GM12878 (cell line): ENCODE results near the gene DPH6. TPM values are rescaled to one million over a fixed set of nuclear protein-coding genes. Genes with fewer than 3 reads are reported as not detected.

ENCODE experiments used
- ATAC-seq: fragments of 200-7000 bp; cut with Tn5 transposase; 3 replicates; pipeline ENCODE4 v1.9.1; 2020; ENCODE audit warnings: mild to moderate bottlenecking, moderate library complexity
- BruUV-seq: library from RNA; stranded (reverse); fragments of 400-500 nt; replicated peaks from 2 replicates; lab custom pipeline; 2021; lab: Mats Ljungman, UMichigan
- CTCF ChIA-PET: fragments of 300-600 bp; sonication (Branson Sonifier 250); formaldehyde crosslinking; extraction: SDS; loops from one replicate; lab custom pipeline; 2021; ENCODE audit warnings: inconsistent platforms; lab: Yijun Ruan, JAX
- POLR2A ChIA-PET: fragments of 350-600 bp; formaldehyde crosslinking; extraction: SDS; loops from one replicate; lab custom pipeline; 2021; ENCODE audit warnings: inconsistent platforms; lab: Charles Lee
- RAD21 ChIA-PET: fragments of 300-600 bp; sonication (Branson Sonifier 250); formaldehyde crosslinking; loops from one replicate; lab custom pipeline; 2023; ENCODE audit warnings: antibody characterized with exemption; ENCODE audit not compliant: unreplicated experiment; lab: Charles Lee
- SMC1A ChIA-PET: fragments of 300-600 bp; sonication (Branson Sonifier 250); formaldehyde crosslinking; loops from one replicate; lab custom pipeline; 2023; ENCODE audit not compliant: unreplicated experiment, uncharacterized antibody; lab: Charles Lee
- DNase-seq: peaks from one replicate; pipeline ENCODE4 v3.0.0-alpha.2; 2011; ENCODE audit warnings: low read depth, low spot score
- FAIRE-seq: peaks from 3 replicates; lab custom pipeline; 2011; peaks lifted over from hg19 to GRCh38; lab: Jason Lieb, UNC
- H2AFZ ChIP-seq: 2 replicates; pipeline ENCODE4 v1.6.0; 2011; ENCODE audit warnings: low read depth, low read length, control low read depth; ENCODE audit not compliant: control insufficient read depth
- H3K27ac ChIP-seq: 2 replicates; pipeline ENCODE4 v1.5.1; 2011; ENCODE audit warnings: control low read depth; ENCODE audit not compliant: control insufficient read depth, insufficient read depth
- H3K27me3 ChIP-seq, 2 experiments: replicated peaks in 1 of 2; 2 replicates each; pipeline versions ENCODE4 v1.6.0 to v1.6.1; 2011; ENCODE audit warnings: low read length in 1 of 2; ENCODE audit not compliant: control insufficient read depth in 2 of 2, insufficient read depth in 2 of 2
- H3K36me3 ChIP-seq, 2 experiments: 2 replicates each; pipeline ENCODE4 v1.5.1; 2011; ENCODE audit warnings: low read length in 1 of 2; ENCODE audit not compliant: control insufficient read depth in 2 of 2, insufficient read depth in 2 of 2
- H3K4me1 ChIP-seq: 2 replicates; pipeline ENCODE4 v1.6.1; 2011; ENCODE audit warnings: mild to moderate bottlenecking, low read length, moderate library complexity, mixed read lengths; ENCODE audit not compliant: control insufficient read depth, insufficient read depth
- H3K4me2 ChIP-seq: 2 replicates; pipeline ENCODE4 v1.6.0; 2011; ENCODE audit warnings: control low read depth; ENCODE audit not compliant: control insufficient read depth, insufficient read depth
- H3K4me3 ChIP-seq: fragments of 200-600 bp; sonication (generic); 2 replicates; pipeline ENCODE4 v1.5.1; 2016
- H3K79me2 ChIP-seq: 2 replicates; pipeline ENCODE4 v1.6.0; 2011; ENCODE audit warnings: low read length; ENCODE audit not compliant: control insufficient read depth, insufficient read depth
- H3K9ac ChIP-seq: 2 replicates; pipeline ENCODE4 v1.8.0; 2011; ENCODE audit warnings: low read length, control low read depth, mixed read lengths; ENCODE audit not compliant: control insufficient read depth, insufficient read depth
- H3K9me3 ChIP-seq: replicated peaks from 3 replicates; pipeline ENCODE4 v1.5.1; 2011; ENCODE audit warnings: mild to moderate bottlenecking, low read length; ENCODE audit not compliant: control insufficient read depth, insufficient read depth
- H4K20me1 ChIP-seq: 2 replicates; pipeline ENCODE4 v1.6.0; 2011; ENCODE audit not compliant: control insufficient read depth, insufficient read depth
- BCLAF1 ChIP-seq: fragments of 450-650 bp; IDR thresholded peaks from 2 replicates; pipeline ENCODE4 v1.6.1; 2017; ENCODE audit warnings: antibody characterized with exemption, mild to moderate bottlenecking, moderate library complexity
- CBX3 ChIP-seq: fragments of 200-600 bp; sonication (generic); IDR thresholded peaks from 2 replicates; pipeline ENCODE4 v1.6.1; 2016; ENCODE audit warnings: low read depth, borderline replicate concordance
- HCFC1 ChIP-seq: fragments of 150-350 bp; IDR thresholded peaks from 2 replicates; pipeline ENCODE4 v1.6.1; 2014; ENCODE audit warnings: low read length
- IRF5 ChIP-seq: fragments of 450-650 bp; IDR thresholded peaks from 2 replicates; pipeline ENCODE4 v1.6.1; 2017; ENCODE audit warnings: borderline replicate concordance
- KDM1A ChIP-seq: fragments of 200-600 bp; sonication (generic); IDR thresholded peaks from 2 replicates; pipeline ENCODE4 v1.6.1; 2016; ENCODE audit warnings: borderline replicate concordance
- MTA3 ChIP-seq: IDR thresholded peaks from 2 replicates; pipeline ENCODE4 v1.6.1; 2012; ENCODE audit warnings: low read length, inconsistent platforms, borderline replicate concordance
- NFYB ChIP-seq: IDR thresholded peaks from 2 replicates; pipeline ENCODE4 v1.6.1; 2011; ENCODE audit warnings: low read depth, mild to moderate bottlenecking, low read length, improper control_type of control experiment, moderate library complexity; ENCODE audit not compliant: insufficient read depth
- PKNOX1 ChIP-seq: fragments of 450-650 bp; IDR thresholded peaks from 2 replicates; pipeline ENCODE4 v1.6.1; 2016; ENCODE audit warnings: mild to moderate bottlenecking
- POU2F2 ChIP-seq: IDR thresholded peaks from 3 replicates; pipeline ENCODE4 v1.6.1; 2011; ENCODE audit warnings: low read depth, mild to moderate bottlenecking, low read length, borderline replicate concordance
- RELB ChIP-seq: fragments of 450-650 bp; IDR thresholded peaks from 2 replicates; pipeline ENCODE4 v1.6.1; 2017; ENCODE audit warnings: low read depth, mild to moderate bottlenecking, moderate library complexity
- WRNIP1 ChIP-seq: IDR thresholded peaks from 2 replicates; pipeline ENCODE4 v1.6.1; 2011; ENCODE audit warnings: low read depth, low read length, improper control_type of control experiment, borderline replicate concordance
- YBX1 ChIP-seq: fragments of 450-650 bp; IDR thresholded peaks from 2 replicates; pipeline ENCODE4 v1.6.1; 2016; ENCODE audit warnings: antibody characterized with exemption
- ZBED1 ChIP-seq: IDR thresholded peaks from 2 replicates; pipeline ENCODE4 v1.6.1; 2016; ENCODE audit warnings: borderline replicate concordance
- ZBTB33 ChIP-seq: fragments of 450-650 bp; IDR thresholded peaks from 2 replicates; pipeline ENCODE4 v1.6.1; 2017; ENCODE audit warnings: mild to moderate bottlenecking
- ZSCAN29 ChIP-seq: fragments of 450-650 bp; IDR thresholded peaks from 2 replicates; pipeline ENCODE4 v1.6.1; 2017; ENCODE audit warnings: mild to moderate bottlenecking, moderate library complexity
- WGBS: methylation state at CpG from one replicate; pipeline ENCODE4 v1.1.6; 2016; ENCODE audit warnings: low lambda C conversion rate; ENCODE audit not compliant: insufficient replicate concordance, insufficient coverage; ENCODE audit errors: missing lambda C conversion rate; 5-methylcytosine and 5-hydroxymethylcytosine counted together
- in situ Hi-C: fragments of 300-500 bp; cut with MboI; formaldehyde crosslinking; loops from 9 replicates; pipeline ENCODE4 v1.14.3; 2018; ENCODE audit warnings: mixed read lengths
- intact Hi-C: fragments of 100-400 bp; cut with micrococcal nuclease; formaldehyde crosslinking; loops from one replicate; pipeline ENCODE4 v1.14.2; 2022; ENCODE audit not compliant: unreplicated experiment
- polyA plus RNA-seq, 11 experiments: library from polyadenylated mRNA; depleted of rRNA in 4 of 11; unstranded in 6 of 11; stranded (reverse) in 5 of 11; fragments of >200 nt; fragmentation: Nextera tagmentation in 4 of 11; fragmentation: Illumina TruSeq in 1 of 11; extraction: Ambion mirVana in 4 of 11; extraction: Trizol in 1 of 11; gene quantifications; 1 replicate in 1 of 11; 2 replicates in 10 of 11; pipeline versions ENCODE4 v1.2.1 to v1.2.3, GENCODE V29; 2011 to 2016; ENCODE audit warnings: inconsistent platforms in 2 of 11, missing spikeins in 2 of 11, low read depth in 1 of 11
- total RNA-seq, 4 experiments: library from RNA; depleted of rRNA in 3 of 4; stranded (reverse); fragments of >200 nt in 3 of 4; fragmentation: Illumina TruSeq in 1 of 4; extraction: Trizol in 1 of 4; gene quantifications; 2 replicates each; pipeline versions ENCODE4 v1.2.1 to v1.2.3, GENCODE V29; 2013 to 2021

DPH6 gene
- total and polyA plus RNA-seq, 10 of the 15 experiments (the other 5 are each of a cell fraction or from before 2014, with no cell fraction given): 9.0 to 68.5 (median 17.1) TPM

GRCh38 chr15:35547775-35548364 lies 1.9 kb upstream of the DPH6 start:
- Histone ChIP-seq H4K20me1 (no peaks in the 10 kb centered on the region), H3K9ac (no peak overlapping the region), H3K4me3 (no peak overlapping the region), H3K27me3 (no peaks in the 10 kb centered on the region), H3K4me1 (peaks cover 4% of the 10 kb centered on the region; the same call in 1 of the 2 replicates), H3K36me3 (no peaks in the 10 kb centered on the region), H3K9me3 (no peaks in the 10 kb centered on the region), H2AFZ (no peak overlapping the region), H3K27ac (no peak overlapping the region), H3K4me2 (no peak overlapping the region), H3K79me2 (peaks cover 2% of the 10 kb centered on the region; the same call in 1 of the 2 replicates)
- SMC1A ChIA-PET: no interaction called here
- in situ Hi-C loops: no loop called here
- DNase-seq (no peak), FAIRE-seq (no peak), ATAC-seq (no peak)
- POLR2A ChIA-PET: no interaction called here
- RAD21 ChIA-PET: no interaction called here
- BruUV-seq: no TSS peak
- WGBS: 85% methylated on average over 11 of the region's 11 CpGs
- CTCF ChIA-PET: interaction anchor here (1.1 kb wide), 1 partner anchor 204 kb away, joined by 5 read pairs; no protein-coding TSS in a partner anchor
- intact Hi-C loops: loop anchor here (10.0 kb wide), 1 partner anchor 553 kb away; no protein-coding TSS in a partner anchor
- TF ChIP-seq HCFC1: no peak
- peak; percentile 65; the same call in 1 of the 2 replicates for TF ChIP-seq ZBTB33
- no peak for TF ChIP-seq IRF5
- no peak for TF ChIP-seq BCLAF1
- TF ChIP-seq ZBED1: no peak
- 0 out of 2 replicates have a peak, but pooled peaks have one; percentile 13 for TF ChIP-seq RELB
- no peak for TF ChIP-seq ZSCAN29
- no peak for TF ChIP-seq YBX1
- no peak for TF ChIP-seq MTA3
- peak; percentile 84 for TF ChIP-seq PKNOX1
- TF ChIP-seq CBX3: no peak
- no peak for TF ChIP-seq NFYB
- TF ChIP-seq KDM1A: no peak
- peak; percentile 67; the same call in 1 of the 3 replicates for TF ChIP-seq POU2F2
- no peak for TF ChIP-seq WRNIP1
